Gastrocnemius medialis (tissue), 4 donors: ENCODE data around the gene ME3. TPM values are rescaled to one million over a fixed set of nuclear protein-coding genes. Genes with fewer than 3 reads are reported as not detected.

Source experiments
- ATAC-seq, 2 donors: fragments of 150-250 bp; one replicate each; pipeline ENCODE4 v1.9.1; 2016
- DNase-seq, 2 donors: peaks; one replicate each; pipeline ENCODE4 v3.0.0-alpha.2; 2019
- H3K27ac ChIP-seq, 4 donors: fragments of 200-600 bp; sonication (generic); 1 replicate in 1 of 4; 2 replicates in 3 of 4; pipeline ENCODE4 v1.5.1; 2016 to 2018; ENCODE audit warnings: mild to moderate bottlenecking in 2 of 4, moderate library complexity in 1 of 4
- H3K27me3 ChIP-seq, 3 donors: fragments of 200-600 bp; sonication (generic) in 2 of 3; 1 replicate in 1 of 3; 2 replicates in 2 of 3; pipeline versions ENCODE4 v1.5.1 to v1.6.0; 2016 to 2019; ENCODE audit warnings: mild to moderate bottlenecking in 1 of 3, moderate library complexity in 1 of 3
- H3K36me3 ChIP-seq, 2 donors: fragments of 200-600 bp; sonication (generic) in 1 of 2; one replicate each; pipeline ENCODE4 v1.5.1; 2017 to 2018
- H3K4me1 ChIP-seq, 2 donors: fragments of 200-600 bp; sonication (generic) in 1 of 2; one replicate each; pipeline ENCODE4 v1.5.1; 2016 to 2017; ENCODE audit warnings: mild to moderate bottlenecking in 2 of 2
- H3K4me3 ChIP-seq, 4 donors: fragments of 200-600 bp; sonication (generic) in 3 of 4; 1 replicate in 1 of 4; 2 replicates in 3 of 4; pipeline ENCODE4 v1.5.1; 2016 to 2019; ENCODE audit warnings: mild to moderate bottlenecking in 2 of 4
- H3K9me3 ChIP-seq, 3 donors: fragments of 200-600 bp; sonication (generic) in 2 of 3; 1 replicate in 1 of 3; 2 replicates in 2 of 3; pipeline ENCODE4 v1.5.1; 2016 to 2019
- POLR2A ChIP-seq, 2 donors: fragments of 450-650 bp; IDR thresholded peaks; one replicate each; pipeline ENCODE4 v1.6.1; 2017; ENCODE audit warnings: antibody characterized with exemption in 2 of 2, mild to moderate bottlenecking in 2 of 2, moderate library complexity in 2 of 2
- in situ Hi-C, 4 donors: fragments of 200-750 bp; cut with MboI; loops; one replicate each; pipeline versions ENCODE4 v1.15.0 to v1.8.0; 2017; ENCODE audit warnings: low sequenced_read_pairs in 4 of 4
- intact Hi-C: fragments of 100-400 bp; cut with DNase I; formaldehyde crosslinking; loops from one replicate; pipeline ENCODE4 v1.15.1; 2023; ENCODE audit warnings: low total_unique reads
- total RNA-seq, 4 donors: library from RNA; depleted of rRNA; stranded (reverse); fragments of >200 nt; gene quantifications; one replicate each; pipeline versions ENCODE4 v1.1.0 to v1.2.3, GENCODE V29; 2016
- TF ChIP-seq, protein P1 (sequence below), 5 experiments: fragments of 450-650 bp in 3 of 5; fragments of 200-600 bp in 2 of 5; sonication (generic) in 2 of 5; IDR thresholded peaks in 4 of 5; conservative IDR thresholded peaks in 1 of 5; 1 replicate in 4 of 5; 2 replicates in 1 of 5; pipeline ENCODE4 v1.5.1; 2016 to 2019; ENCODE audit warnings: antibody characterized with exemption in 5 of 5, mild to moderate bottlenecking in 3 of 5, moderate library complexity in 3 of 5

The ME3 gene
- total RNA-seq, 4 donors from 2014 or later: 4.2 to 17.0 (median 15.7) TPM

DNA sequence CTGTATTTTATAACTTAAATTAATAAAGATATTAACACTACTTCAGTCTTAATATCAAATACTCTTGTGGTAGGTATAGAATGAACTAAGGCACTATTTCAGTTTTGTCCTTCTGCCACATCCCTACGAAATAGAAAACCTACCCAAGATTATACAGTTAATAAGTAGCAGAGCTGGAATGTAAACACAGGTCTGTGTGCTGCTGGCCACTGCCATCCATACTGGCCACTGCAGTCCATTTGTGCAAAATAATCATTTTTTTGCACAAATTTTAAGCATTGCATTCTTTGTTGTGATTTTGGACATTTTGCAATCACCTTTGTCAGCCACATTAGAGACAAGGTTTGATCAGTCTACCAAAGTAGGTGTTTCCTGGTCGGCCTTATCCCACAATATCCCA lies 91.9 kb downstream of the ME3 start:
- DNase-seq (no peak), ATAC-seq (no peak)
- intact Hi-C loops (no loop called here), in situ Hi-C loops (no loop called here)
- TF ChIP-seq POLR2A (IDR thresholded peaks at IDR 0.05): no peak
- TF ChIP-seq, protein P1, sequence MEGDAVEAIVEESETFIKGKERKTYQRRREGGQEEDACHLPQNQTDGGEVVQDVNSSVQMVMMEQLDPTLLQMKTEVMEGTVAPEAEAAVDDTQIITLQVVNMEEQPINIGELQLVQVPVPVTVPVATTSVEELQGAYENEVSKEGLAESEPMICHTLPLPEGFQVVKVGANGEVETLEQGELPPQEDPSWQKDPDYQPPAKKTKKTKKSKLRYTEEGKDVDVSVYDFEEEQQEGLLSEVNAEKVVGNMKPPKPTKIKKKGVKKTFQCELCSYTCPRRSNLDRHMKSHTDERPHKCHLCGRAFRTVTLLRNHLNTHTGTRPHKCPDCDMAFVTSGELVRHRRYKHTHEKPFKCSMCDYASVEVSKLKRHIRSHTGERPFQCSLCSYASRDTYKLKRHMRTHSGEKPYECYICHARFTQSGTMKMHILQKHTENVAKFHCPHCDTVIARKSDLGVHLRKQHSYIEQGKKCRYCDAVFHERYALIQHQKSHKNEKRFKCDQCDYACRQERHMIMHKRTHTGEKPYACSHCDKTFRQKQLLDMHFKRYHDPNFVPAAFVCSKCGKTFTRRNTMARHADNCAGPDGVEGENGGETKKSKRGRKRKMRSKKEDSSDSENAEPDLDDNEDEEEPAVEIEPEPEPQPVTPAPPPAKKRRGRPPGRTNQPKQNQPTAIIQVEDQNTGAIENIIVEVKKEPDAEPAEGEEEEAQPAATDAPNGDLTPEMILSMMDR (IDR thresholded peaks at IDR 0.05 in 4 of 5, conservative IDR thresholded peaks at IDR 0.05 in 1 of 5): no peak
- Histone ChIP-seq H3K36me3 (no peaks in the 10 kb centered on the region), H3K27me3 (no peaks in the 10 kb centered on the region), H3K9me3 (no peaks in the 10 kb centered on the region), H3K4me1 (peaks cover 27% of the 10 kb centered on the region in 2 donors), H3K27ac (no peak overlapping the region), H3K4me3 (no peak overlapping the region)

GRCh38 chr11:86579406-86579731 lies 93.0 kb downstream of the ME3 start:
- no peak overlapping the region for H3K4me3 ChIP-seq
- intact Hi-C loops (no loop called here), in situ Hi-C loops (no loop called here)
- peak overlapping the region; percentile 34 to 61 (median 50) for H3K27ac ChIP-seq
- ATAC-seq (peak; percentile 90 to 93), DNase-seq (peak; percentile 50 to 60)
- no peaks in the 10 kb centered on the region for H3K36me3 ChIP-seq
- no peaks in the 10 kb centered on the region for H3K27me3 ChIP-seq
- H3K4me1 ChIP-seq: peaks cover 27% of the 10 kb centered on the region in 2 donors
- TF ChIP-seq POLR2A (IDR thresholded peaks at IDR 0.05): no peak
- TF ChIP-seq, protein P1 (IDR thresholded peaks at IDR 0.05 in 4 of 5, conservative IDR thresholded peaks at IDR 0.05 in 1 of 5): no peak
- no peaks in the 10 kb centered on the region for H3K9me3 ChIP-seq

DNA sequence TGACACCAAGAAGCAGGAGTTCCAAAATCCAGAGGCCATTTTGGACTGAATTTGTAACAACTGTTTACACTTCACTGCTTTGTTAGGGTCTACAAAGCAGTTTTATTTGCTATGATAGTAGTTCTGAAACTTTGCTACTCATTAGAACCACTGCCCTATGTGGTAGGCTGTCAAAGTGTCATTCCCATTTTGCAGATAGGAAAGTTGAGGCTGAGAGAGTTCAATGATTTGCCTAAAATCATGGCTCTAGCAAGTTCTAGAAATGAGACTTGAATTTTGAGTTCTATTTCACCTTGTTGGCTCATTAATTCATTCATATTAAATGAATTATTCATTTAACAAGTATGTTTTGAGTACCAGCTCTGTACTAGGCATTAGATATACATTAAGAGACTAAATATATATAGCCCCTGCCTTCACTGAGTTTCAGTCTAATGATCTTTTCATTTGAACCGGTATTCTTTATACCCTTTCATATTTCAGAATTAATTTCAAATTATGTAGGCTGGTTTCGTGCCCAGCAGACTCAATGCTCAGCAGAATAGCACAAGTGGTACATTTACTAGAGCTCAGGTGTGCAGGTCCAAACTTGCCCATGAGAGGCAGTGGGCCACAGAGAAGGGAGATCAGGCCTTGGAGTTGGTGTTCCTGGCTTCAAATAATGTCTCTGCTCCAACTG lies 93.5 kb downstream of the ME3 start:
- Histone ChIP-seq H3K9me3 (no peaks in the 10 kb centered on the region), H3K4me1 (peaks cover 27% of the 10 kb centered on the region in 2 donors), H3K4me3 (no peak overlapping the region), H3K27ac (peak overlapping the region; percentile 34 to 61 (median 50)), H3K36me3 (no peaks in the 10 kb centered on the region), H3K27me3 (no peaks in the 10 kb centered on the region)
- DNase-seq (no peak), ATAC-seq (no peak)
- intact Hi-C loops: no loop called here
- no peak for TF ChIP-seq POLR2A (IDR thresholded peaks at IDR 0.05)
- TF ChIP-seq, protein P1 (IDR thresholded peaks at IDR 0.05 in 4 of 5, conservative IDR thresholded peaks at IDR 0.05 in 1 of 5): no peak
- in situ Hi-C loops: no loop called here

- TF ChIP-seq POLR2A (IDR thresholded peaks at IDR 0.05): no peak
- TF ChIP-seq, protein P1 (IDR thresholded peaks at IDR 0.05 in 4 of 5, conservative IDR thresholded peaks at IDR 0.05 in 1 of 5): no peak
- Histone ChIP-seq H3K9me3 (no peaks in the 10 kb centered on the region), H3K4me1 (peaks cover 27% of the 10 kb centered on the region in 2 donors), H3K4me3 (no peak overlapping the region), H3K36me3 (no peaks in the 10 kb centered on the region), H3K27ac (peak overlapping the region; percentile 34 to 61 (median 46)), H3K27me3 (no peaks in the 10 kb centered on the region)
- intact Hi-C loops (no loop called here), in situ Hi-C loops (no loop called here)
- DNase-seq (peak; percentile 50 to 55), ATAC-seq (peak; percentile 82 to 83)
Measured at GRCh38 chr11:86577644-86578636, 94.5 kb downstream of the ME3 start.
